Activated naive CD4-positive, alpha-beta T cell treated with anti-CD3 and anti-CD28 coated beads, Interleukin-2, amount 10 ng/mL, durations not matched to agents 7 days and 5 days (primary cell): ENCODE measurements around the gene NFATC2.
A peak's percentile ranks its signal among the peaks of the same experiment; 100 is the strongest.

Source experiments
- CTCF ChIA-PET: fragments of 350-600 bp; sonication (Branson Sonifier 250); formaldehyde crosslinking; loops from one replicate; lab custom pipeline; 2021; ENCODE audit warnings: antibody characterized with exemption; lab: Charles Lee
- DNase-seq: peaks from one replicate; pipeline ENCODE4 v3.0.0-alpha.2; 2020
- H3K27ac Mint-ChIP-seq: one replicate; pipeline ENCODE4 v1.8.0; 2021; ENCODE audit warnings: mild to moderate bottlenecking, moderate library complexity, mixed read lengths
- H3K27me3 Mint-ChIP-seq: one replicate; pipeline ENCODE4 v1.8.0; 2021; ENCODE audit warnings: mild to moderate bottlenecking, mixed read lengths
- H3K36me3 Mint-ChIP-seq: one replicate; pipeline ENCODE4 v1.8.0; 2021; ENCODE audit warnings: mixed read lengths
- H3K4me1 Mint-ChIP-seq: one replicate; pipeline ENCODE4 v1.8.0; 2021; ENCODE audit warnings: mixed read lengths
- H3K4me3 Mint-ChIP-seq: one replicate; pipeline ENCODE4 v1.8.0; 2021; ENCODE audit warnings: mild to moderate bottlenecking, moderate library complexity, mixed read lengths
- H3K9me3 Mint-ChIP-seq: one replicate; pipeline ENCODE4 v1.8.0; 2021; ENCODE audit warnings: mixed read lengths

The NFATC2 gene

GRCh38 chr20:51382111-51382985, 160.2 kb downstream of the NFATC2 start:
- H3K27me3 Mint-ChIP-seq, result no peaks in the 10 kb centered on the region
- H3K27ac Mint-ChIP-seq, result no peak overlapping the region
- peaks cover 15% of the 10 kb centered on the region for H3K4me1 Mint-ChIP-seq
- no peak for DNase-seq
- no peaks in the 10 kb centered on the region for H3K9me3 Mint-ChIP-seq
- no peak overlapping the region for H3K4me3 Mint-ChIP-seq
- H3K36me3 Mint-ChIP-seq, result peaks cover 9% of the 10 kb centered on the region
- CTCF ChIA-PET, result interaction anchor here (1.1 kb wide), 1 partner anchor 212 kb away, joined by 3 read pairs; no protein-coding TSS in a partner anchor

- H3K27ac Mint-ChIP-seq, result no peak overlapping the region
- no peaks in the 10 kb centered on the region for H3K27me3 Mint-ChIP-seq
- no peak for DNase-seq
- CTCF ChIA-PET, result no interaction called here
- peaks cover 12% of the 10 kb centered on the region for H3K4me1 Mint-ChIP-seq
- H3K9me3 Mint-ChIP-seq, result no peaks in the 10 kb centered on the region
- H3K36me3 Mint-ChIP-seq, result peaks cover 9% of the 10 kb centered on the region
- no peak overlapping the region for H3K4me3 Mint-ChIP-seq
Observed at GRCh38 chr20:51381557-51381956, 161.0 kb downstream of the NFATC2 start.

- H3K27me3 Mint-ChIP-seq, result no peaks in the 10 kb centered on the region
- CTCF ChIA-PET, result interaction anchor here (0.9 to 3.0 kb wide), 4 partner anchors 9 to 216 kb away, joined by 3 to 17 read pairs (median 6); no protein-coding TSS in a partner anchor
- H3K4me3 Mint-ChIP-seq, result no peak overlapping the region
- no peak overlapping the region for H3K27ac Mint-ChIP-seq
- peaks cover 11% of the 10 kb centered on the region for H3K4me1 Mint-ChIP-seq
- DNase-seq, result no peak
- no peaks in the 10 kb centered on the region for H3K9me3 Mint-ChIP-seq
- peaks cover 9% of the 10 kb centered on the region for H3K36me3 Mint-ChIP-seq
Observed at GRCh38 chr20:51380401-51381385, 161.8 kb downstream of the NFATC2 start.

- Mint-ChIP-seq H3K27ac (no peak overlapping the region), H3K4me3 (no peak overlapping the region)
- CTCF ChIA-PET, result interaction anchor here (0.9 to 3.0 kb wide), 4 partner anchors 8 to 217 kb away, joined by 3 to 17 read pairs (median 6); no protein-coding TSS in a partner anchor
Observed at GRCh38 chr20:51379601-51380341, 162.7 kb downstream of the NFATC2 start.

GRCh38 chr20:51378171-51378928, 164.2 kb downstream of the NFATC2 start:
- Mint-ChIP-seq H3K27me3 (no peaks in the 10 kb centered on the region), H3K27ac (no peak overlapping the region), H3K9me3 (no peaks in the 10 kb centered on the region), H3K36me3 (peaks cover 7% of the 10 kb centered on the region), H3K4me1 (peaks cover 8% of the 10 kb centered on the region), H3K4me3 (no peak overlapping the region)
- CTCF ChIA-PET, result interaction anchor here (0.9 to 3.0 kb wide), 2 partner anchors 23 to 217 kb away, joined by 3 to 17 read pairs; no protein-coding TSS in a partner anchor
- peak; percentile 40 for DNase-seq

More at GRCh38 chr20:51379601-51380341, 162.7 kb downstream of the NFATC2 start:
- DNase-seq, result no peak
- peaks cover 9% of the 10 kb centered on the region for H3K36me3 Mint-ChIP-seq
- H3K4me1 Mint-ChIP-seq, result peaks cover 8% of the 10 kb centered on the region
- no peaks in the 10 kb centered on the region for H3K9me3 Mint-ChIP-seq
- H3K27me3 Mint-ChIP-seq, result no peaks in the 10 kb centered on the region

- DNase-seq, result no peak
- Mint-ChIP-seq H3K4me3 (no peak overlapping the region), H3K9me3 (no peaks in the 10 kb centered on the region), H3K4me1 (peaks cover 8% of the 10 kb centered on the region), H3K27ac (no peak overlapping the region), H3K36me3 (peaks cover 7% of the 10 kb centered on the region), H3K27me3 (peaks cover 3% of the 10 kb centered on the region)
- CTCF ChIA-PET, result no interaction called here
Observed at GRCh38 chr20:51377132-51377531, 165.4 kb downstream of the NFATC2 start.

- peaks cover 4% of the 10 kb centered on the region for H3K27me3 Mint-ChIP-seq
- H3K36me3 Mint-ChIP-seq, result peaks cover 3% of the 10 kb centered on the region
- no peak overlapping the region for H3K27ac Mint-ChIP-seq
- H3K4me3 Mint-ChIP-seq, result no peak overlapping the region
- peaks cover 8% of the 10 kb centered on the region for H3K4me1 Mint-ChIP-seq
- no peaks in the 10 kb centered on the region for H3K9me3 Mint-ChIP-seq
- CTCF ChIA-PET, result interaction anchor here (0.9 to 1.0 kb wide), 2 partner anchors 219 to 248 kb away, joined by 3 to 4 read pairs; no protein-coding TSS in a partner anchor
- DNase-seq, result no peak
Observed at GRCh38 chr20:51376111-51376510, 166.4 kb downstream of the NFATC2 start.

GRCh38 chr20:51375561-51375960, 167.0 kb downstream of the NFATC2 start:
- no peak for DNase-seq
- Mint-ChIP-seq H3K36me3 (peaks cover 2% of the 10 kb centered on the region), H3K9me3 (no peaks in the 10 kb centered on the region), H3K27ac (peak overlapping the region; percentile 38), H3K27me3 (peaks cover 5% of the 10 kb centered on the region), H3K4me3 (no peak overlapping the region), H3K4me1 (peaks cover 8% of the 10 kb centered on the region)
- CTCF ChIA-PET, result interaction anchor here (0.9 to 1.0 kb wide), 3 partner anchors 220 to 250 kb away, joined by 3 to 4 read pairs (median 3); no protein-coding TSS in a partner anchor

- H3K4me1 Mint-ChIP-seq, result peaks cover 8% of the 10 kb centered on the region
- H3K36me3 Mint-ChIP-seq, result peaks cover 2% of the 10 kb centered on the region
- no peak overlapping the region for H3K27ac Mint-ChIP-seq
- CTCF ChIA-PET, result interaction anchor here (1.0 kb wide), 1 partner anchor 250 kb away, joined by 3 read pairs; no protein-coding TSS in a partner anchor
- no peak for DNase-seq
- no peaks in the 10 kb centered on the region for H3K9me3 Mint-ChIP-seq
- H3K4me3 Mint-ChIP-seq, result no peak overlapping the region
- peaks cover 9% of the 10 kb centered on the region for H3K27me3 Mint-ChIP-seq
Observed at GRCh38 chr20:51374961-51375360, 167.6 kb downstream of the NFATC2 start.

GRCh38 chr20:51374456-51374830, 168.1 kb downstream of the NFATC2 start:
- H3K4me3 Mint-ChIP-seq, result no peak overlapping the region
- peaks cover 2% of the 10 kb centered on the region for H3K36me3 Mint-ChIP-seq
- peaks cover 9% of the 10 kb centered on the region for H3K27me3 Mint-ChIP-seq
- no peaks in the 10 kb centered on the region for H3K9me3 Mint-ChIP-seq
- no peak for DNase-seq
- CTCF ChIA-PET, result no interaction called here
- no peak overlapping the region for H3K27ac Mint-ChIP-seq
- H3K4me1 Mint-ChIP-seq, result peaks cover 8% of the 10 kb centered on the region

- H3K9me3 Mint-ChIP-seq, result no peaks in the 10 kb centered on the region
- no peak overlapping the region for H3K4me3 Mint-ChIP-seq
- H3K4me1 Mint-ChIP-seq, result peaks cover 8% of the 10 kb centered on the region
- peaks cover 2% of the 10 kb centered on the region for H3K36me3 Mint-ChIP-seq
- CTCF ChIA-PET, result interaction anchor here (1.2 to 4.8 kb wide), 5 partner anchors 12 to 266 kb away, joined by 3 to 28 read pairs (median 16); no protein-coding TSS in a partner anchor
- peaks cover 9% of the 10 kb centered on the region for H3K27me3 Mint-ChIP-seq
- DNase-seq, result no peak
- no peak overlapping the region for H3K27ac Mint-ChIP-seq
Observed at GRCh38 chr20:51373713-51374455, 168.6 kb downstream of the NFATC2 start.

GRCh38 chr20:51372966-51373365, 169.6 kb downstream of the NFATC2 start:
- H3K36me3 Mint-ChIP-seq, result no peaks in the 10 kb centered on the region
- H3K9me3 Mint-ChIP-seq, result no peaks in the 10 kb centered on the region
- no peak overlapping the region for H3K4me3 Mint-ChIP-seq
- CTCF ChIA-PET, result interaction anchor here (0.6 to 4.8 kb wide), 13 partner anchors 12 to 658 kb away, joined by 3 to 28 read pairs (median 4); no protein-coding TSS in a partner anchor
- H3K4me1 Mint-ChIP-seq, result peaks cover 8% of the 10 kb centered on the region
- DNase-seq, result no peak
- H3K27me3 Mint-ChIP-seq, result peaks cover 9% of the 10 kb centered on the region
- H3K27ac Mint-ChIP-seq, result no peak overlapping the region
